Measurements from ENCODE around the gene PEX7.

PEX7 gene

DNA sequence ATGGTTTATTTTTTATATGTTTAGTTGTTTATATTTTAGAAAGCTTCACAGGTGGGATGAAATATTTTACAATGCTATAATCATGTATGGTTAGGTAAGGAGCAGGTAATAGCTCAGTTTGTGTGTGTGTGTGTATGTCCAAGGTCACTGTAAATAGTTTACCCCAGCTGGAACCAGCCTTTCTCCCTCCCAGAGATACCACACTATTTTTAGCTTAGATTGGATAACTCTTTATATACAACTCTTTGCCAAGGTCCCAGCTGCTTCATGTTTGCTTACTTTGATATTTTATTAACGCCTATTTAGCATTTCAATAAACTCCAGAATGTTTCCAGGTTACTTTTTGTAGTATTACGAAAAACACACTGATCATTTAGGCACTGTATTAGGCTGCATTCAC is 1.8 kb upstream of the PEX7 start:
- Histone ChIP-seq H3K4me1 (ENCODE audit: low read depth, poor library complexity, severe bottlenecking) (peaks cover 14% of the 10 kb centered on the region), H3K9ac (no peak overlapping the region), H3K4me3 (IDR thresholded peaks at IDR 0.05; ENCODE audit: insufficient read depth, low read depth, low read length) (no peak overlapping the region), H4K20me1 (ENCODE audit: insufficient read depth) (no peaks in the 10 kb centered on the region), H3K27ac (no peak overlapping the region), H3K36me3 (ENCODE audit: insufficient read depth) (no peaks in the 10 kb centered on the region), H3K27me3 (ENCODE audit: insufficient read depth, low read depth) (no peaks in the 10 kb centered on the region), H3K4me2 (no peak overlapping the region), H3K79me2 (ENCODE audit: insufficient read depth, low read depth) (no peaks in the 10 kb centered on the region), H2AFZ (ENCODE audit: low read depth) (no peak overlapping the region)
- TF ChIP-seq, protein P1, sequence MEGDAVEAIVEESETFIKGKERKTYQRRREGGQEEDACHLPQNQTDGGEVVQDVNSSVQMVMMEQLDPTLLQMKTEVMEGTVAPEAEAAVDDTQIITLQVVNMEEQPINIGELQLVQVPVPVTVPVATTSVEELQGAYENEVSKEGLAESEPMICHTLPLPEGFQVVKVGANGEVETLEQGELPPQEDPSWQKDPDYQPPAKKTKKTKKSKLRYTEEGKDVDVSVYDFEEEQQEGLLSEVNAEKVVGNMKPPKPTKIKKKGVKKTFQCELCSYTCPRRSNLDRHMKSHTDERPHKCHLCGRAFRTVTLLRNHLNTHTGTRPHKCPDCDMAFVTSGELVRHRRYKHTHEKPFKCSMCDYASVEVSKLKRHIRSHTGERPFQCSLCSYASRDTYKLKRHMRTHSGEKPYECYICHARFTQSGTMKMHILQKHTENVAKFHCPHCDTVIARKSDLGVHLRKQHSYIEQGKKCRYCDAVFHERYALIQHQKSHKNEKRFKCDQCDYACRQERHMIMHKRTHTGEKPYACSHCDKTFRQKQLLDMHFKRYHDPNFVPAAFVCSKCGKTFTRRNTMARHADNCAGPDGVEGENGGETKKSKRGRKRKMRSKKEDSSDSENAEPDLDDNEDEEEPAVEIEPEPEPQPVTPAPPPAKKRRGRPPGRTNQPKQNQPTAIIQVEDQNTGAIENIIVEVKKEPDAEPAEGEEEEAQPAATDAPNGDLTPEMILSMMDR (conservative IDR thresholded peaks at IDR 0.05; ENCODE audit: low read depth, low read length), result no peak

DNA sequence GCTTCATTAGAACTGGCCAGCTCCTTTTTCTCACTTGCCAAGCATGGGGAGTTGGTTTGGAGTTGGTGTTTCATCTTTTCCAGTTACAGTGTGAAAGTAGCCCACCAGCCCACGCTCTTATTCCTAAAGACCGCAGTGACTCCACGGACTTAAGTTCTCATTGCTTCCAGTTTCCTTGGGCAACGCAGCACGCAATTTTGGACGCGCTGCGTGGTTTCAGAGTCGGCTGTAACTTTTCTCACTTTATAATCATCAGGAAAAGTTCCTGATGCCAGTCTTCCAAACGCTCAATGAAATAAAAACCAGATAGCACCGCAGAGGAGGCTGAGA is 381 bp upstream of the PEX7 start:
- Histone ChIP-seq H3K4me2 (peak overlapping the region; percentile 87), H4K20me1 (ENCODE audit: insufficient read depth) (no peaks in the 10 kb centered on the region), H3K27ac (peak overlapping the region; percentile 61; the same call in 1 of the 2 replicates), H2AFZ (ENCODE audit: low read depth) (peak overlapping the region; percentile 100), H3K4me1 (ENCODE audit: low read depth, poor library complexity, severe bottlenecking) (peaks cover 14% of the 10 kb centered on the region), H3K4me3 (IDR thresholded peaks at IDR 0.05; ENCODE audit: insufficient read depth, low read depth, low read length) (no peak overlapping the region), H3K9ac (peak overlapping the region; percentile 82), H3K79me2 (ENCODE audit: insufficient read depth, low read depth) (no peaks in the 10 kb centered on the region), H3K27me3 (ENCODE audit: insufficient read depth, low read depth) (no peaks in the 10 kb centered on the region), H3K36me3 (ENCODE audit: insufficient read depth) (no peaks in the 10 kb centered on the region)
- TF ChIP-seq, protein P1 (conservative IDR thresholded peaks at IDR 0.05; ENCODE audit: low read depth, low read length), result no peak; the same call in 1 of the 2 replicates

DNA sequence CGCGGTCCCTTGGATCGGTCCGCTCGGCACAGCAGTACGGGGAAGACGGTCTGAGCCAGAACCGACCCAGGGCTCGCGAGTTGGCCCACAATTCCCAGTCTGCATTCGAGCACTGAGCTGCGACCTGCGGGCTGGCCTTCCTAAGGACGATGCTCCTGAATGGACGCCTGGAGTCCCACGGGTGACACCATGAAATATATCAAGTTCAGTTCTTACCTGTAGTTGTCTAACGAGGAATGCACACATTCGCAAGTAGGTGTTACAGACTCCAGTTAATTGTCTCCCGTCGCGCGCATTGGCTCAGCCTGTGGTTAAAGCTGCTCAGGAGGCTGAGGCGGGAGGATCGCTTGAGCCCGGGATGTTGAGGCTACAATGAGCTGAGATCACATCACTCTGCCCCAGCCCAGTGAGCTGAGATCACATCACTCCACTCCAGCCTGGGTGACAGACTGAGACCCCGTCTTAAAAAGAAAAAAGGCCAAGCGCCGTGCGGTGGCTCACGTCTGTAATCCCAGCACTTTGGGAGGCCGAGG is 802 bp downstream of the PEX7 start:
- Histone ChIP-seq H3K36me3 (ENCODE audit: insufficient read depth) (no peaks in the 10 kb centered on the region), H3K79me2 (ENCODE audit: insufficient read depth, low read depth) (no peaks in the 10 kb centered on the region), H2AFZ (ENCODE audit: low read depth) (peak overlapping the region; percentile 100)

DNA sequence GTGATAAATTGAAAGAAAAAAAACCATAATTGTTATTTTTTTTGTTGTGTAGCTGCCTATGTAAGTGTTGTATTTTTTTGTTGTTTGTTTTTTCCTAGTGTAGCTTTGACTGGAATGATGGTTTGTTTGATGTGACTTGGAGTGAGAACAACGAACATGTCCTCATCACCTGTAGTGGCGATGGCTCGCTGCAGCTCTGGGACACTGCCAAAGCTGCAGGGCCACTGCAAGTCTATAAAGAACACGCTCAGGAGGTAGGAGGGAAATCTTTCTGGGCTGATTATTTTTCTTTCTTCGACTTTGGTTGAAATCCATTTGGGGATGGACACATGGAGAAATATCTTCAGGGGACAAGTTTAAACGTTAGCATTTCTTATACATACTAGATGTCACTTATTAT is 3.8 kb downstream of the PEX7 start:
- Histone ChIP-seq H3K27me3 (ENCODE audit: insufficient read depth, low read depth) (no peaks in the 10 kb centered on the region), H4K20me1 (ENCODE audit: insufficient read depth) (no peaks in the 10 kb centered on the region), H2AFZ (ENCODE audit: low read depth) (no peak overlapping the region), H3K27ac (no peak overlapping the region), H3K79me2 (ENCODE audit: insufficient read depth, low read depth) (no peaks in the 10 kb centered on the region), H3K4me1 (ENCODE audit: low read depth, poor library complexity, severe bottlenecking) (peaks cover 21% of the 10 kb centered on the region), H3K9ac (no peak overlapping the region), H3K4me3 (IDR thresholded peaks at IDR 0.05; ENCODE audit: insufficient read depth, low read depth, low read length) (no peak overlapping the region), H3K4me2 (no peak overlapping the region), H3K36me3 (ENCODE audit: insufficient read depth) (no peaks in the 10 kb centered on the region)
- TF ChIP-seq, protein P1 (conservative IDR thresholded peaks at IDR 0.05; ENCODE audit: low read depth, low read length), result no peak

More for the DNA sequence above, 802 bp downstream of the PEX7 start:
- H4K20me1 ChIP-seq (ENCODE audit: insufficient read depth), result no peaks in the 10 kb centered on the region
- H3K9ac ChIP-seq, result peak overlapping the region; percentile 82; the same call in 1 of the 2 replicates
- TF ChIP-seq, protein P1 (conservative IDR thresholded peaks at IDR 0.05; ENCODE audit: low read depth, low read length), result no peak
- no peak overlapping the region for H3K4me3 ChIP-seq (IDR thresholded peaks at IDR 0.05; ENCODE audit: insufficient read depth, low read depth, low read length)
- H3K4me2 ChIP-seq, result peak overlapping the region; percentile 51; the same call in 1 of the 2 replicates
- no peak overlapping the region for H3K27ac ChIP-seq
- H3K4me1 ChIP-seq (ENCODE audit: low read depth, poor library complexity, severe bottlenecking), result peaks cover 7% of the 10 kb centered on the region
- H3K27me3 ChIP-seq (ENCODE audit: insufficient read depth, low read depth), result no peaks in the 10 kb centered on the region
